ELF-1 (cell line): ENCODE data around the gene SEMA3A.

ENCODE experiments used
- DNase-seq: peaks from one replicate; pipeline ENCODE4 v3.0.0-alpha.2; 2016; ENCODE audit warnings: low read depth, low spot score

The SEMA3A gene

GRCh38 chr7:84021292-84021908 is 173.2 kb downstream of the SEMA3A start:
- DNase-seq: no peak

GRCh38 chr7:84017651-84018050 is 176.9 kb downstream of the SEMA3A start:
- no peak for DNase-seq

- DNase-seq: peak; percentile 14
Observed at GRCh38 chr7:84013616-84014240, 180.9 kb downstream of the SEMA3A start.

GRCh38 chr7:84009782-84010181 is 184.8 kb downstream of the SEMA3A start:
- DNase-seq: no peak

GRCh38 chr7:84009051-84009450 is 185.5 kb downstream of the SEMA3A start:
- DNase-seq: no peak

GRCh38 chr7:84003191-84003590 is 191.4 kb downstream of the SEMA3A start:
- no peak for DNase-seq

GRCh38 chr7:84002348-84002747 is 192.2 kb downstream of the SEMA3A start:
- no peak for DNase-seq

GRCh38 chr7:83996879-83997278 is 197.7 kb downstream of the SEMA3A start:
- no peak for DNase-seq

- DNase-seq: no peak
Observed at GRCh38 chr7:83987764-83988163, 206.8 kb downstream of the SEMA3A start.

GRCh38 chr7:83985821-83986220 is 208.8 kb downstream of the SEMA3A start:
- DNase-seq: no peak

- no peak for DNase-seq
Observed at GRCh38 chr7:83984591-83984990, 210.0 kb downstream of the SEMA3A start.

GRCh38 chr7:83984076-83984475 is 210.5 kb downstream of the SEMA3A start:
- DNase-seq: no peak

- no peak for DNase-seq
Observed at GRCh38 chr7:83983606-83984005, 211.0 kb downstream of the SEMA3A start.

GRCh38 chr7:83976302-83976701 is 218.3 kb downstream of the SEMA3A start:
- no peak for DNase-seq

GRCh38 chr7:83970081-83970480 is 224.5 kb downstream of the SEMA3A start:
- no peak for DNase-seq

- no peak for DNase-seq
Observed at GRCh38 chr7:83964318-83964717, 230.3 kb downstream of the SEMA3A start.

- no peak for DNase-seq
Observed at GRCh38 chr7:83957333-83957732, 237.3 kb downstream of the SEMA3A start.

GRCh38 chr7:83956104-83956503 is 238.5 kb downstream of the SEMA3A start:
- no peak for DNase-seq

- no peak for DNase-seq
Observed at GRCh38 chr7:83952236-83952635, 242.4 kb downstream of the SEMA3A start.

GRCh38 chr7:83947260-83947659 is 247.3 kb downstream of the SEMA3A start:
- peak; percentile 65 for DNase-seq

GRCh38 chr7:83946801-83947200 is 247.8 kb downstream of the SEMA3A start:
- no peak for DNase-seq

- DNase-seq: no peak
Observed at GRCh38 chr7:83941300-83941699, 253.3 kb downstream of the SEMA3A start.

GRCh38 chr7:83937930-83938329 is 256.7 kb downstream of the SEMA3A start:
- DNase-seq: no peak
